Stimulated activated naive B cell treated with anti-CD40 and anti-IgM and Interleukin-4, amounts not matched to agents 10 μg/mL and 1 μg/mL and 100 μg/mL, for 72 hours (primary cell): Measurements from ENCODE around the gene TOGARAM1.

Source experiments
- ATAC-seq, 2 donors: fragments of 150-1000 bp; cut with Tn5 transposase; replicated peaks; 2 replicates each; pipeline ENCODE4 v1.10.0; 2021; ENCODE audit warnings: moderate library complexity in 1 of 2
- DNase-seq: peaks from one replicate; pipeline ENCODE4 v3.0.0; 2021
- H3K27ac Mint-ChIP-seq: one replicate; pipeline ENCODE4 v1.8.0; 2022; ENCODE audit warnings: mild to moderate bottlenecking, mixed read lengths
- H3K27me3 Mint-ChIP-seq, 2 donors: one replicate each; pipeline ENCODE4 v1.8.0; 2022; ENCODE audit warnings: mixed read lengths in 2 of 2
- H3K36me3 Mint-ChIP-seq, 2 donors: one replicate each; pipeline ENCODE4 v1.8.0; 2022; ENCODE audit warnings: mixed read lengths in 2 of 2, mild to moderate bottlenecking in 1 of 2
- H3K4me1 Mint-ChIP-seq, 2 donors: one replicate each; pipeline ENCODE4 v1.8.0; 2022; ENCODE audit warnings: mixed read lengths in 2 of 2, mild to moderate bottlenecking in 1 of 2
- H3K4me3 Mint-ChIP-seq, 2 donors: one replicate each; pipeline ENCODE4 v1.8.0; 2022; ENCODE audit warnings: mild to moderate bottlenecking in 2 of 2, mixed read lengths in 2 of 2, moderate library complexity in 1 of 2
- H3K9me3 Mint-ChIP-seq, 2 donors: one replicate each; pipeline ENCODE4 v1.8.0; 2022; ENCODE audit warnings: mixed read lengths in 2 of 2, mild to moderate bottlenecking in 1 of 2

Gene TOGARAM1

DNA sequence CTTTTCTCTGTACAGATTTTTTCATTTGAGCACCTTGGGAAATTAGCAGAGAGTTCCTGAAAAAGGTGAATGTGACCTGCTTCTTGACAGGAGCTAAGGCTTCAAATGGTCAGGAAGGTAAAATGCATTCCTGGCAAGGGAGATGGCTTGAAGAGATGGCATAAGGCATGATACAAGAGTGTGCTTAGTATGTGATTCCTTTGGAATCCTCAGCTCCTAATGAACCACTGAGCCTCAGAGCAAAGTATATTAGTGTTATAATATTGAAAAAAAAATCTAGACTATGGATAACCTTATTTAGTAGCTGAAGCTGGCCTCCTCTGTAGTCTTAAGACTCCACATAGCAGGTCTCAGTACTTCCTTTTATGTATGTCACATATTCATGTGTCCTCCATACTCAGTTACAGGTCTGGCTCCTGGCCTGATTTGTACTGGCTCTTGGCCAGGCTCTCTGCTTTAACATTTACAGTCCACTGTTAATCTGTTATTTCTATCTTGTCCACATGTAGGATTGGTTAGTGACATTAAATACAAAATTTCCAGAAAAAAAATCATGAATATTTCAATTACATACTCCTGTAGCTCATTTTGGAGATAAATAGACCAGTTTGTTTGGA, 17.9 kb downstream of the TOGARAM1 start:
- DNase-seq (no peak), ATAC-seq (no peak)
- Mint-ChIP-seq H3K4me1 (peaks cover 17 to 32% of the 10 kb centered on the region in 2 donors), H3K4me3 (no peak overlapping the region), H3K9me3 (no peaks in the 10 kb centered on the region), H3K27ac (no peak overlapping the region), H3K27me3 (no peaks in the 10 kb centered on the region), H3K36me3 (peaks cover 8 to 26% of the 10 kb centered on the region in 2 donors)

DNA sequence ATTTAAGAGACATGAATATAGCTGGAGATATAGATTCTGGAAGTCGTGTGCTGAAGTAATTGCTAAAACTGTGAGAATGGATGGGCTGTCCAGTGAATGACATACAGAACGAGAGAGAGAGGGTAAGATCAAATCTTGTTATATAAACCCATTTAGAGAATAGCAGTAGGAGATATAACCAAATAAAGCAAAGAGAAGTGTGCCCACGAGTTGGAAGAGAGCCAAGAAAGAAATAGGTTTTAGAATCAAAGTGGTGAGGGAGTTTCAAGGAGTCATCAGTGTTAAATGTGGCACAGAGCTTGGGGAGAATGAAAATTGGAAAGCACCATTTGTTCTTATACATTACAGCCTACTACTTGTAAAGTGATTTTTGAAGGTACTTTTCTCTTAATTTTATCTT, 19.2 kb downstream of the TOGARAM1 start:
- Mint-ChIP-seq H3K27ac (peak overlapping the region; percentile 6), H3K27me3 (no peaks in the 10 kb centered on the region), H3K4me3 (no peak overlapping the region), H3K9me3 (no peaks in the 10 kb centered on the region), H3K36me3 (peaks cover 7 to 24% of the 10 kb centered on the region in 2 donors), H3K4me1 (peaks cover 15 to 29% of the 10 kb centered on the region in 2 donors)
- DNase-seq: no peak
- no peak for ATAC-seq

DNA sequence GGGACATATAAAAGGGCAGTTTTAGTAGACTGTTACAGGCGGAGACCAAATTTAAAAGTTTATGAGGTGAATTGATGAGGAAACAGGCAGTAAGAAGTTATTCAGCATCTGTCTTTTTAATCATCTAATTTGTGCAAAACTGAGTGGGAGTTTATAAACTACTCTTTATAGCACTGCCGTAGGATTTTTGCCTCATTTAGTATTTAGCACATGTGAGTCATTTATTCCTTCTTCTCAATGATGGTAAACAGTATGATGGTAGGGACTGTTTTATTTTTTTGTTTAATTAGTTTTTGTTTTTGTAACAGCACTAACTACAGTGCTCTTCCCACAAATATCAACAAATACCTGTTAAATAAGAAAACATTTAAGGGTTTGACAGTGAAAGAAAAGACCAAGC, 20.6 kb downstream of the TOGARAM1 start:
- DNase-seq (no peak), ATAC-seq (no peak)
- no peaks in the 10 kb centered on the region for H3K9me3 Mint-ChIP-seq
- no peak overlapping the region for H3K4me3 Mint-ChIP-seq
- H3K4me1 Mint-ChIP-seq: peaks cover 14 to 27% of the 10 kb centered on the region in 2 donors
- no peak overlapping the region for H3K27ac Mint-ChIP-seq
- peaks cover 5 to 22% of the 10 kb centered on the region in 2 donors for H3K36me3 Mint-ChIP-seq
- H3K27me3 Mint-ChIP-seq: no peaks in the 10 kb centered on the region

DNA sequence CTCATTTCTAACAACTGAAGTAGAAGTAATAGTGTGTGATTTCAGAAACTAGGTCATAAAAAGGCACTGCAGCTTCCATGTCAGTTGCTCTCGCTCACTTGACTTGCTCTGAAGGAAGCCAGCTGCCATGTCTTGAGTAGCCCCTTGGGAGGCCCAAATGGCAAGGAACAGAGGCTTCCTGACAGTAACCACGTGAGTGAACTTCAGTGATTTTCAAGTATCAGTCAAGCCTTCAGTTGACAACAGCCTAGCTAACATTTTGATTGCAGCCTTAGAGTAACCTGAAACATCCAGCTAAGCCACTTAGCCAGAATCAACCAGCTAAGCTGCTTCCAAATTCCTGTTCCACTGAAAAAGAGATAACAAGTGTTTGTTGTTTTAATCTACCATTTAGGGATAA, 26.7 kb downstream of the TOGARAM1 start:
- peaks cover 12 to 26% of the 10 kb centered on the region in 2 donors for H3K36me3 Mint-ChIP-seq
- H3K4me1 Mint-ChIP-seq: peaks cover 3 to 9% of the 10 kb centered on the region in 2 donors
- no peak overlapping the region for H3K4me3 Mint-ChIP-seq
- no peaks in the 10 kb centered on the region for H3K27me3 Mint-ChIP-seq
- no peak for DNase-seq
- no peak for ATAC-seq
- peaks cover 6 to 7% of the 10 kb centered on the region in 2 donors for H3K9me3 Mint-ChIP-seq
- no peak overlapping the region for H3K27ac Mint-ChIP-seq

DNA sequence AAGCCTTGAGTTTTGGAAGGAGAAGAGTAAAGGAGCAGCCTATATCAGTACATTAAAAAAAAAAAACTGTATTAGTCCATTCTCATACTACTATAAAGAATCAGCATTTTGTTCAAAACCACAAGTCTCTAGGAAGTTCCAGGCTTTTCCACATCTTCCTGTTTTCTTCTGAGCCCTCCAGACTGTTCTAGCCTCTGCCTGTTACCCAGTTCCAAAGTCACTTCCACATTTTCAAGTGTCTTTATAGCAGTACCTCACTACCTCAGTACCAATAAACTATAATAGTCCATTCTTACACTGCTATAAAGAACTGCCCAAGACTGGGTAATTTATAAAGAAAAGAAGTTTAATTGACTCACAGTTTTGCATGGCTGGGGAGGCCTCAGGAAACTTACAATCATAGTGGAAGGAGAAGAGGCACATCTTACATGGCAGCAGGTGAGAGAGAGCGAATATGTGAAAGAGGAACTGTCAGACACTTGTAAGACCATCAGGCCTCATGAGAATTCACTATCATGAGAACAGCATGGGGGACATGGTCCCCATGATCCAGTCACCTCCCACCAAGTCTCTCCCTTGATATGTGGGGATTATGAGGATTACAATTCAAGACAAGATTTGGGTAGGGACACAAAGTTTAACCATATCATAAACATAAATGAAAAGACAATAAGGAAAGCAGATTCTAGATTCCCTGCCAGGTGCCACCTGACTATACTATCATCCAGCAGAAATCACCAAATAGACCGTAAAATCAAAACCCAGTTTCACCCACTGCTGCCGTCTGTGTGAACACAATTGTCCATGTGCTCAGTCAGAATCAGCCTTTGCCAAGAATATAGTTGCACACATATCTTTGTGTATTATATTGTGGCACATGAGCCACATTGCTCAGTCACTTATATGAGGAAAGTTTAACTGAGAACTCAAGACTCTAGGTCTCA, 27.8 kb downstream of the TOGARAM1 start:
- Mint-ChIP-seq H3K9me3 (peaks cover 6 to 7% of the 10 kb centered on the region in 2 donors), H3K27ac (peak overlapping the region; percentile 7), H3K36me3 (peaks cover 12 to 26% of the 10 kb centered on the region in 2 donors), H3K4me1 (peaks cover 3 to 9% of the 10 kb centered on the region in 2 donors), H3K27me3 (no peaks in the 10 kb centered on the region), H3K4me3 (no peak overlapping the region)
- no peak for DNase-seq
- no peak for ATAC-seq

DNA sequence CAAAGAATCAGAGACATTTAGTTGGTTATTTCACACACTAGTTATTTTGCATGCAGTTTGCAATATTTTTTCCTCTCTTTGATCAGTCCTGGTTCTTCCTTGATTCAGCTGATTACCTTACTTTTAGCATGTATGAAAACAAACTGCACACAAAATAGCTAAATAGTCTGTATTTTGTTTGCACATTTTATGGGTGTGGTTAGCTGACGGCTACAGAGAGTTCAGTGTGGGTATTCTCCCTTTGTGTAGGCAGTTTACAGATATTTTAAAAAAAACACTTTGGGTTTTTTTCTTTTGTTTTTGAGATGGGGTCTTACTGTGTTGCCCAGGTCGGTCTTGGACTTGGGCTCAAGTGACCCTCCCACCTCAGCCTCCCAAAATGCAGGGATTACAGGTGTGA, 28.5 kb downstream of the TOGARAM1 start:
- ATAC-seq (no peak), DNase-seq (no peak)
- Mint-ChIP-seq H3K27me3 (no peaks in the 10 kb centered on the region), H3K36me3 (peaks cover 12 to 26% of the 10 kb centered on the region in 2 donors), H3K9me3 (peaks cover 6 to 7% of the 10 kb centered on the region in 2 donors), H3K4me3 (no peak overlapping the region), H3K4me1 (peaks cover 3 to 9% of the 10 kb centered on the region in 2 donors), H3K27ac (no peak overlapping the region)

DNA sequence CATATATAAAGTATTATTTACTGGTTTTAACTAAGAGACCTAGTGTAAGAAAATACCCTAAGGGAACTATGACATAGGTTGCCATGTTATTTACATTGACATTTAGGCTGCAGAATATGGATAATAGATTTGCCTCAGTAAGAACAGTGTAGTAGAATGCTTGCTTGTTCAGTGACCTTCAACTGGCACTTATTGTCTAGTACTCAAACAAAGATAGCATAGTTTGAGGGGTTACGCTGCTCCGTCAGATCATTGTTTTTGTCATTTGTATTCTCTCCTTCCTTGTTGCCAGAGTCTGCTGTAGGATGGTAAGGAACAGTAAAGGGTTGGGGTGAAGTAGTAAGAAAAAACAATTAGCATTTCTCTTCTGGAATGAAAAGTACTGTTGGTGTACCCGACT, 33.2 kb downstream of the TOGARAM1 start:
- Mint-ChIP-seq H3K4me1 (peaks cover 0 to under 1% of the 10 kb centered on the region in 2 donors), H3K36me3 (peaks cover 20 to 35% of the 10 kb centered on the region in 2 donors), H3K4me3 (no peak overlapping the region), H3K9me3 (peaks cover 3% of the 10 kb centered on the region in 2 donors), H3K27ac (no peak overlapping the region), H3K27me3 (no peaks in the 10 kb centered on the region)
- DNase-seq (no peak), ATAC-seq (no peak)

DNA sequence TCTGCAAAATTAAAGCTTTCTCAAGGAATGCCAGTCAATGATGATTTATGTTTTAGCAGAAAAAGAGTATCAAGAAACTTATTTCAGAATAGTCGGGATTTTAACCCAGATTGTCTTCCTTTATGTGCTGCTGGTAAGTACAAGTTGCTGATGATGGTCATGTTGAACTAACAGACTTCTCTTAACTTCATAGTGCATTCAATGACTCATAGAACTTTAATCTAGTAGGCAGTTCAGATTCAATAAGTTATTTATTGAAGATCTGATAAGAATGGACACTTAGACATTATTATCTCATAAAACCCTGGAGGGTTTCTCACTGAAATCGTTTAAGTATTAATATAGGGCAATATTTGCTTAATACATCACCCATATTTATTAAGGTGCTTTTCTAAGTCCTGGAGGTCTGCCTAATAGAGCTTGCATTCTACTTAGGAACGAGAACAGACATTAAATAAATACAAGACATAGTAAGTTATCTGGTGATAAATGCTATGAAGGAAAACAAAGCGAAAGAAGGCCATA, 33.8 kb downstream of the TOGARAM1 start:
- H3K27ac Mint-ChIP-seq: no peak overlapping the region
- DNase-seq (no peak), ATAC-seq (no peak)
- H3K4me1 Mint-ChIP-seq: no peaks in the 10 kb centered on the region
- peaks cover 3% of the 10 kb centered on the region in 2 donors for H3K9me3 Mint-ChIP-seq
- no peaks in the 10 kb centered on the region for H3K27me3 Mint-ChIP-seq
- H3K36me3 Mint-ChIP-seq: peaks cover 26 to 35% of the 10 kb centered on the region in 2 donors
- H3K4me3 Mint-ChIP-seq: no peak overlapping the region

DNA sequence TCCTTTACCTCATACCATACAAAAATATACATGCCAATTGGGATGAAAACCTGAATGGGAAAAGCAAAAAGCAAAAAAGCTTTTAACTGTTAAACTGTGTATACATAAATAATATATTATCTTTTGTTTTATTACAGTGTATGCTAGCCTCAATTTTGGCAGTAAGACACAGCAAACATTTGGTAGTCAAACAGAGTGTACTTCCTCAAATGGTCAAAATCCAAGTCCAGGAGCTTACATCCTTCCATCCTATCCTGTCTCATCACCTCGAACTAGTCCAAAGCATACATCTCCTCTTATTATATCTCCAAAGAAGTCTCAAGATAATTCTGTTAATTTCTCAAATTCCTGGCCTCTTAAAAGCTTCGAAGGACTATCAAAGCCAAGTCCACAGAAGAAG, 41.9 kb downstream of the TOGARAM1 start:
- DNase-seq (no peak), ATAC-seq (no peak)
- Mint-ChIP-seq H3K9me3 (no peaks in the 10 kb centered on the region), H3K36me3 (peaks cover 18 to 28% of the 10 kb centered on the region in 2 donors), H3K27me3 (no peaks in the 10 kb centered on the region), H3K4me1 (no peaks in the 10 kb centered on the region), H3K27ac (no peak overlapping the region), H3K4me3 (no peak overlapping the region)

DNA sequence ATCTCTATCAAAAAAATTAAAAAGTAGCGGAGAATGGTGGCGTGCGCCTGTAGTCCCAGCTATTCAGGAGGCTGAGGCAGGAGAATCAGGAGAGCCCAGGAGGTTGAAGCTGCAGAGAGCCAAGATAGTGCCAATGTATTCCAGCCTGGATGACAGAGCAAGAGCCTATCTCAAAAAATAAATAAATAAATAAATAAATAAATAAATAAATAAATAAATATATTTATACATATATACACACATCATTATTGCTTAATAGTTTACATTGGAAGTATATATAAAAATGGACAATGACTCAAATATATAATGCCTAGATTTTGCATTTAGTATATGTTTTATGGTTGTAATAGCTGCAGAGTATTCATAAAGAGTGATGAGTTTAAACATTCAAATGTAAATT, 53.1 kb downstream of the TOGARAM1 start:
- ATAC-seq (no peak), DNase-seq (no peak)
- Mint-ChIP-seq H3K9me3 (no peaks in the 10 kb centered on the region), H3K27me3 (no peaks in the 10 kb centered on the region), H3K27ac (no peak overlapping the region), H3K36me3 (peaks cover 13 to 37% of the 10 kb centered on the region in 2 donors), H3K4me1 (no peaks in the 10 kb centered on the region), H3K4me3 (no peak overlapping the region)

DNA sequence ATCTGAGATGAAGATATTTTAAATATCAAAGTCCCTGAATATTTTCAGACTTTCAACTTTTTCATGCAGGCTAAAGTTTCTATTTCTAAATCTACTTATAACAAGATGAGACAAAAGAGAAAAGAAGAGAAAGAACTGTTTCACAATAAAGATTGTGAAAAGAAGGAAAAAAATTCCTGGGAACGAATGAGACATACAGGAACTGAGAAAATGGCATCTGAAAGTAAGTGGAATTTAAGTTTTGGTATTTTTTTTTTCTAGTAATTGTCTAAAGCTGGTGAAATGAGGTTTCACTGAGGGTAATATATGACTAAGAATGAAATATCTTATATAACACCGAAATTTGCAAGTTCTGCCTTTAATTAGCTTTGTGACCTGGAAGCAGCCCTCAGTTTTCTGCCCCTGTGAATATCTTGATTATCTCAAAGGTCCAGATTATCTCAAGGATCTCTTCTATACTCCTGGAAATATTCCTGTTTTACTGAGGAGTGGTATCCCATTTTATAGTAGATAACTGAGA, 66.2 kb downstream of the TOGARAM1 start:
- H3K4me1 Mint-ChIP-seq: no peaks in the 10 kb centered on the region
- DNase-seq: no peak
- ATAC-seq: no peak
- no peaks in the 10 kb centered on the region for H3K27me3 Mint-ChIP-seq
- peaks cover 14 to 22% of the 10 kb centered on the region in 2 donors for H3K36me3 Mint-ChIP-seq
- H3K27ac Mint-ChIP-seq: no peak overlapping the region
- H3K9me3 Mint-ChIP-seq: no peaks in the 10 kb centered on the region
- H3K4me3 Mint-ChIP-seq: no peak overlapping the region

DNA sequence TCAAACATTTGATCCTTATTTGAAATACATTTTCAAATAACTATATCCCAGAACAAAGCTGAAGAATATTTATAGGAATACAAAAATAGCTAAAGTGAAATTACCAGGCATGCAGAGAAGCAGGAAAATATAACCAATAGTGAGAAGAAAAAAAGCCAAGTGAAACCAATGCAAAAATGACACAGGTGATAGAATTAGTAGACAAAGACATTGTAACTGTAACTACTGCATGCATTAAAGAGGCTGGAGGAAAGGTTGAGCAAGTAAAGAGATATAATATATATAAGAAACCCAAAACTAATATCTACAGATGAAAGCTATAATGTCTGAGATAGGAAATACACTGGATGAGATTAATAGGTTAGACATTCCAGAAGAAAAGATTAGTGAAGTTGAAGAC, 72.7 kb downstream of the TOGARAM1 start:
- no peak for DNase-seq
- peaks cover 39 to 59% of the 10 kb centered on the region in 2 donors for H3K36me3 Mint-ChIP-seq
- no peaks in the 10 kb centered on the region for H3K27me3 Mint-ChIP-seq
- H3K4me3 Mint-ChIP-seq: no peak overlapping the region
- H3K27ac Mint-ChIP-seq: no peak overlapping the region
- H3K9me3 Mint-ChIP-seq: peaks cover 0 to 3% of the 10 kb centered on the region in 2 donors
- H3K4me1 Mint-ChIP-seq: no peaks in the 10 kb centered on the region
- ATAC-seq: no peak

DNA sequence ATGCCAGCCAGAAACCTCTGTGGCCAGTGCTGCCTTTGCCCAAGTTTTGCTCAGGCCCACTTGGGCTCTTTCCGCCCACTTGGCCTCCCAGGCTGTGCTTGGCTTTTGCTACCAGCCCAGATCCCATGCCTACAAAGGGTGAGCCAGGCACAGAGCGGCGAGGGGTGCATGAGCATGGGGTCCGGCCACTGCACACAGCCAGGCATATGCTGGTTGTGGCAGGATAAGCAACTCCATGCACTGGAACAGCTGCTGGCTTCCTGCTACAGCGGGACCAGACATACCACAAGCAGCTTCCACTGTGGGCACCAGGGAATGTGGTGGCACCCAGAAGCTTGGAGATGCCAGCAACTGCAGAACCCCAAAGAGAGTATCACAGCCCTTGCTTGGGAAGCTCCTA, 76.3 kb downstream of the TOGARAM1 start:
- ATAC-seq (no peak), DNase-seq (no peak)
- Mint-ChIP-seq H3K27ac (no peak overlapping the region), H3K36me3 (peaks cover 41 to 65% of the 10 kb centered on the region in 2 donors), H3K4me3 (no peak overlapping the region), H3K9me3 (peaks cover 0 to 3% of the 10 kb centered on the region in 2 donors), H3K27me3 (no peaks in the 10 kb centered on the region), H3K4me1 (no peaks in the 10 kb centered on the region)

DNA sequence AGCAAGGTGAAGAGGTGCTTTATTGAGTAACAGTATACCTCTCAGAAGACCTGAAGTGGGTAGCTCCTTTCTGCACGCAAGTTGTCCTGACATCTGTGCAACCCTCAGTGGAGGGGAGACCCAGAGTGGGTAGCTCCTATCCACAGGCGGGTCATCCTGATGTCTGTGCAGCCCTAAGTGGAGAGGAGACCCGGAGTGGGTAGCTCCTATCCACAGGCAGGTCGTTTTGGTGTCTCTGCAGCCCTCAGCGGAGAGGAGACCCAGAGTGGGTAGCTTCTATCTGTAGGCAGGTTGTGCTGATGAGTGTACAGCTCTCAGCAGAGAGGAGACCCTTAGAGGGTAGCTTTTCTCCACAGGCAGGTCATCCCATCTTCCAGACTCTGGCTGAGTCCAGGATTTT, 76.9 kb downstream of the TOGARAM1 start:
- peaks cover 0 to 3% of the 10 kb centered on the region in 2 donors for H3K9me3 Mint-ChIP-seq
- H3K4me1 Mint-ChIP-seq: no peaks in the 10 kb centered on the region
- no peak for DNase-seq
- no peak overlapping the region for H3K4me3 Mint-ChIP-seq
- H3K27ac Mint-ChIP-seq: no peak overlapping the region
- no peak for ATAC-seq
- H3K27me3 Mint-ChIP-seq: no peaks in the 10 kb centered on the region
- peaks cover 39 to 64% of the 10 kb centered on the region in 2 donors for H3K36me3 Mint-ChIP-seq
